Measurements from ENCODE around the gene PGM2. TPM values are rescaled to one million over a fixed set of nuclear protein-coding genes. Genes with fewer than 3 reads are reported as not detected.

PGM2 gene
- total and polyA plus RNA-seq, 2 donors, result 20.5 to 46.2 TPM

DNA sequence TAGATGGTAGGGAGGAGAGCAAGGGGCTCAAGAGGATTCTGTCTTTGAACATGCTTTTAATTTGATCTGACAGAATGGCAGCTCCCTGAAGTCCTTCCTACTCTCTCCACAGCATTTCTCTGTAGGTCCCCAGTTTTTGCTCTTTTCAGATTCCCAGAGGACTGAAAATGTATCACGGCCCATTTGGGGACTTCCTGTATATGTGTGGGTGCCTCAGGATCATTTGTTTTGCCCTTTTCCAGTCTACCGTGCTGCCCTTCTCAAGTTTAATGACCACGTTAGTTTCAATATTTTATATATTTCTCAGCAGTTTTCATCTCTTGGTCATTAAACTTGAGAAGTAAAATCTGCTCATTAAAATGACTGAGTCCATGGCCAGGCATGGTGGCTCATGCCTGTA, 66.7 kb downstream of the PGM2 start:
- Histone ChIP-seq H3K4me3 (ENCODE audit: low read length in 2 of 2) (no peak overlapping the region), H3K36me3 (ENCODE audit: control insufficient read depth in 2 of 2, insufficient read depth in 2 of 2, low read length in 1 of 2) (no peaks in the 10 kb centered on the region), H3K9me3 (ENCODE audit: control insufficient read depth in 2 of 2, insufficient read depth in 1 of 2, low read length in 1 of 2) (no peaks in the 10 kb centered on the region), H3K27me3 (ENCODE audit: control insufficient read depth in 2 of 2, insufficient read depth in 1 of 2, low read length in 1 of 2) (peaks cover 2 to 16% of the 10 kb centered on the region in 2 donors), H3K4me1 (ENCODE audit: control insufficient read depth in 2 of 2, insufficient read depth in 2 of 2, low read length in 2 of 2) (peaks cover 11 to 21% of the 10 kb centered on the region in 2 donors), H3K27ac (ENCODE audit: low read depth in 1 of 2, low read length in 1 of 2) (no peak overlapping the region)
- 95% methylated on average over 3 of the region's 3 CpGs for WGBS
- DNase-seq (ENCODE audit: low read depth in 6 of 9, low spot score in 9 of 9), result no peak

DNA sequence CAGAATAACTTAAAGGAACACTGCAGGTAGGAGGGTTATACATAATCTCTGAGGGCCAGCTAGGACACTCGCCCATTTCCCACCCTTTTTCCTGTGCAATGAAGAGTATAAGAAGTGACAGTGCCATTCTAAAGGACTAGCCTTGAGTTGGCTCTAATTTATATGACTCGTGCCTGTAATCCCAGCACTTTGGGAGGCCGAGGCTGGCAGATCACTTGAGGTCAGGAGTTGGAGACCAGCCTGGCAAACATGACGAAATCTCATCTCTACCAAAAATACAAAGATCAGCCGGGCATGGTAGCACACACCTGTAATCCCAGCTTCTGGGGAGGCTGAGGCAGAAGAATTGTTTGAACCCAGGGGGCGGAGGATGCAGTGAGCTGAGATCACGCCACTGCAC, 68.8 kb downstream of the PGM2 start:
- Histone ChIP-seq H3K27ac (ENCODE audit: low read depth in 1 of 2, low read length in 1 of 2) (no peak overlapping the region), H3K4me1 (ENCODE audit: control insufficient read depth in 2 of 2, insufficient read depth in 2 of 2, low read length in 2 of 2) (peaks cover 11 to 18% of the 10 kb centered on the region in 2 donors), H3K36me3 (ENCODE audit: control insufficient read depth in 2 of 2, insufficient read depth in 2 of 2, low read length in 1 of 2) (peaks cover 0 to 1% of the 10 kb centered on the region in 2 donors), H3K27me3 (ENCODE audit: control insufficient read depth in 2 of 2, insufficient read depth in 1 of 2, low read length in 1 of 2) (peaks cover 0 to 7% of the 10 kb centered on the region in 2 donors), H3K4me3 (ENCODE audit: low read length in 2 of 2) (no peak overlapping the region), H3K9me3 (ENCODE audit: control insufficient read depth in 2 of 2, insufficient read depth in 1 of 2, low read length in 1 of 2) (no peaks in the 10 kb centered on the region)
- no peak for DNase-seq (ENCODE audit: low read depth in 6 of 9, low spot score in 9 of 9)
- WGBS, result 98% methylated on average over 7 of the region's 7 CpGs

DNA sequence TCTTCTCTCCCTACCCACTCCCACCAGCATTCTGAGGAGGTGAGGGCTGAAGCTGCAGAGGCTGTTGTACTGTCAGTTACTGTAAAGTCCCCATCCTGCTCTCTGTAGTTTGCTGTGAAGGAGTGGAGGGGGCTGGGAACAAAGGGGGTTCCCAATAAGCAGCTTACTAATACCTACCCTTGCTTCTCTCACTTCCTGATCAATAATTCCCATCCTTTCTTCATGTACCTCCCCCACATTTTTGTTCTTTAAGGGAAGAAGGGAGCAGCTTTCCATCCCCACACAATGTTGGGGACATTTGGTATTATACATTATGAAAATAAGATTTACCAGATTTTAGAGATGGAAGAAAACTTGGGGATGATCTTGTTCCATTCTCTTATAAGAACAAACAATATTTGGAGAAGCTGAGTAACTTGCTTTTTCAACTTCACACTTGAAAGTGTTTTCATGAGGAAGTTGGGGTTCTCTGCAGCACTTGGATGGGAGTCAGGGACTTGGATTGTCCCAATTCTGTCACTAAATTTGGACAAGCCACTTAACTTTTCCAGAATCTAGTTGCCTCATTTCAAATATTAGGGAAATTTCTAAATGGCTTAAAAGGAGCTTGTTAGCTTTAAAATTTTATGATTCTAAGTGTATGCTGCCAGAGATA, 69.8 kb downstream of the PGM2 start:
- no peaks in the 10 kb centered on the region for H3K9me3 ChIP-seq (ENCODE audit: control insufficient read depth in 2 of 2, insufficient read depth in 1 of 2, low read length in 1 of 2)
- no peak overlapping the region for H3K27ac ChIP-seq (ENCODE audit: low read depth in 1 of 2, low read length in 1 of 2)
- H3K36me3 ChIP-seq (ENCODE audit: control insufficient read depth in 2 of 2, insufficient read depth in 2 of 2, low read length in 1 of 2), result peaks cover 0 to 4% of the 10 kb centered on the region in 2 donors
- H3K27me3 ChIP-seq (ENCODE audit: control insufficient read depth in 2 of 2, insufficient read depth in 1 of 2, low read length in 1 of 2), result no peaks in the 10 kb centered on the region
- no peak overlapping the region for H3K4me3 ChIP-seq (ENCODE audit: low read length in 2 of 2)
- DNase-seq (ENCODE audit: low read depth in 6 of 9, low spot score in 9 of 9), result no peak
- H3K4me1 ChIP-seq (ENCODE audit: control insufficient read depth in 2 of 2, insufficient read depth in 2 of 2, low read length in 2 of 2), result peaks cover 11 to 12% of the 10 kb centered on the region in 2 donors

DNA sequence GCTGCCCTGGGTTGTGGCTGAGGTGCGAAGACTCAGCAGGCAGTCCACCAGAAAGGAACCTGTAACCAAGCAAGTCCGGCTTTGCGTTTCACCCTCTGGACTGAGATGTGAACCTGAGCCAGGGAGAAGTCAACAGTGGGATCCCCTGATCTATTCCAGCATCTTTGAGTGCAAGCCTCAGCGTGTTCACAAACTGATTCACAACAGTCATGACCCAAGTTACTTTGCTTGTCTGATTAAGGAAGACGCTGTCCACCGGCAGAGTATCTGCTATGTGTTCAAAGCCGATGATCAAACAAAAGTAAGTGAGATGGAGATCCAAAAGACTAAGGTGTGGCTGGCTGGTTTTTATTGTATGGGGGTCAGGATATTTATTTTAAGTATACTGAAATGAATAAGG, 75.7 kb downstream of the PGM2 start:
- no peaks in the 10 kb centered on the region for H3K4me1 ChIP-seq (ENCODE audit: control insufficient read depth in 2 of 2, insufficient read depth in 2 of 2, low read length in 2 of 2)
- H3K4me3 ChIP-seq (ENCODE audit: low read length in 2 of 2), result no peak overlapping the region
- no peaks in the 10 kb centered on the region for H3K9me3 ChIP-seq (ENCODE audit: control insufficient read depth in 2 of 2, insufficient read depth in 1 of 2, low read length in 1 of 2)
- H3K27ac ChIP-seq (ENCODE audit: low read depth in 1 of 2, low read length in 1 of 2), result no peak overlapping the region
- H3K36me3 ChIP-seq (ENCODE audit: control insufficient read depth in 2 of 2, insufficient read depth in 2 of 2, low read length in 1 of 2), result peaks cover 6 to 11% of the 10 kb centered on the region in 2 donors
- 94% methylated on average over 7 of the region's 7 CpGs for WGBS
- DNase-seq (ENCODE audit: low read depth in 6 of 9, low spot score in 9 of 9), result no peak
- H3K27me3 ChIP-seq (ENCODE audit: control insufficient read depth in 2 of 2, insufficient read depth in 1 of 2, low read length in 1 of 2), result no peaks in the 10 kb centered on the region

DNA sequence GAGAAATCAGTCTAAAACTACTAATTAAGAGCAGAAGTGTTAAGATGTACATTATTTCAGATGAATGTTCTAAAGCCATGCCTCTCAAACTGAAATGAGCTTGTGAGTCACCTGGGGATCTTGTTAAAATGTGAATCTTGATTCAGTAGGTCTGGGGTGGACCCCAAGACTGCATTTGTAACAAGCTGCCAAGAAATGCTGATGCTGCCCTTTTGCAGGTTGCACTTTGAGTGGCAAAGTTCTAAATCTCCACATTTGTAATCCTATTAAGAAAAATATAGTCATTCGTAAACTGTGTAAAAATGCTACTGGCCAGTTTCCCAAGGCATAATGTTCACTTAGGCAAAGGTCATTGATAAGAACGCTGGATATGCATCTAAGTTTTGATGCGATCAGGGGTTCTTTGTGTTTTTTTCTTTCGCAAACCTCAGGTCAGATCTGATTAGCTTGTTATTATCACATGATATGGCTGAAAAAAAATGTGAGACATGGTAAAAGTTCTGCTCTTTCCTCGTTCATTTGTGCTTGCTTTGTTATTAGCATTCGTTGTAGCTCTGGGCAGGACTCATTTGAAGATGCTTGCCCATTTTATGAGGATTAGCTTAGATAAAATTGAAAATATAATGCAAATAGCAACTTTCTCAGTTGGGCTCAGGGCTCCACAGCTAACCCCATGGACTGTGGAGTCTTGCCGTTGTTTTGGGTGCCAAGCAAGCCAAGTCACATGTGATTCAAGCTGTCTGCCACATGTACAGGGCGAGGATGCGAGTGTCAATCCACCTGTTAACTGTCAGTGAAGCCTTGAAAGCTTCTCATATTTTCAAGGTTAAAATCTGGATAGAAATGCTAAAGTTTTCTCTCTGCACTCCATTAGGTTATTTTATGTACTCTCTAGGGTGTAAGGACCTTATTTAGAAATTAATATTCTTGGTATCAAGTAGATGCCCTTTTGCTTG, 76.5 kb downstream of the PGM2 start:
- Histone ChIP-seq H3K9me3 (ENCODE audit: control insufficient read depth in 2 of 2, insufficient read depth in 1 of 2, low read length in 1 of 2) (no peaks in the 10 kb centered on the region), H3K27ac (ENCODE audit: low read depth in 1 of 2, low read length in 1 of 2) (no peak overlapping the region), H3K4me3 (ENCODE audit: low read length in 2 of 2) (no peak overlapping the region), H3K27me3 (ENCODE audit: control insufficient read depth in 2 of 2, insufficient read depth in 1 of 2, low read length in 1 of 2) (no peaks in the 10 kb centered on the region), H3K4me1 (ENCODE audit: control insufficient read depth in 2 of 2, insufficient read depth in 2 of 2, low read length in 2 of 2) (no peaks in the 10 kb centered on the region), H3K36me3 (ENCODE audit: control insufficient read depth in 2 of 2, insufficient read depth in 2 of 2, low read length in 1 of 2) (peaks cover 6 to 11% of the 10 kb centered on the region in 2 donors)
- 97% methylated on average over 9 of the region's 9 CpGs for WGBS
- no peak for DNase-seq (ENCODE audit: low read depth in 6 of 9, low spot score in 9 of 9)

DNA sequence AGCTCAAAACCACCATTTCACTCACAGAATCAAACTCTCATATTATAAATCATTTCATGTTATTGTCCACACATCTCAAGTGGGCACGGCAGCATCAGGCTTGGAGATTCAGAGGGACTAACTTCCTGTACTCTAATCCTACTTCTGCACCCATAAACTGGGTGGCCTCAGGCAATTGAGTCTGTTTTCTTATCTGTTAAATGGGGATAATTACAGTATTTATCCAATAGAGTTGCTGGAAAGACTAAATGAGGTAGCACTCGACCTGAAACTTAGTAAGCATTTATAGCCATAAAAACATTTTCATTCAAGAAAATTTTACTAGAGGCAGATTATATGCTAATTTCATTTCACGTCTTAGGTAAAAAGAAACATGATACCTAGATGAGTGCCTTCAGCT, 77.4 kb downstream of the PGM2 start:
- whole genome bisulfite sequencing, result 93% methylated on average over 3 of the region's 3 CpGs
- no peak for DNase-seq (ENCODE audit: low read depth in 6 of 9, low spot score in 9 of 9)
- H3K4me3 ChIP-seq (ENCODE audit: low read length in 2 of 2), result no peak overlapping the region
- H3K27me3 ChIP-seq (ENCODE audit: control insufficient read depth in 2 of 2, insufficient read depth in 1 of 2, low read length in 1 of 2), result no peaks in the 10 kb centered on the region
- H3K9me3 ChIP-seq (ENCODE audit: control insufficient read depth in 2 of 2, insufficient read depth in 1 of 2, low read length in 1 of 2), result no peaks in the 10 kb centered on the region
- H3K36me3 ChIP-seq (ENCODE audit: control insufficient read depth in 2 of 2, insufficient read depth in 2 of 2, low read length in 1 of 2), result peaks cover 6 to 11% of the 10 kb centered on the region in 2 donors
- no peak overlapping the region for H3K27ac ChIP-seq (ENCODE audit: low read depth in 1 of 2, low read length in 1 of 2)
- H3K4me1 ChIP-seq (ENCODE audit: control insufficient read depth in 2 of 2, insufficient read depth in 2 of 2, low read length in 2 of 2), result no peaks in the 10 kb centered on the region

DNA sequence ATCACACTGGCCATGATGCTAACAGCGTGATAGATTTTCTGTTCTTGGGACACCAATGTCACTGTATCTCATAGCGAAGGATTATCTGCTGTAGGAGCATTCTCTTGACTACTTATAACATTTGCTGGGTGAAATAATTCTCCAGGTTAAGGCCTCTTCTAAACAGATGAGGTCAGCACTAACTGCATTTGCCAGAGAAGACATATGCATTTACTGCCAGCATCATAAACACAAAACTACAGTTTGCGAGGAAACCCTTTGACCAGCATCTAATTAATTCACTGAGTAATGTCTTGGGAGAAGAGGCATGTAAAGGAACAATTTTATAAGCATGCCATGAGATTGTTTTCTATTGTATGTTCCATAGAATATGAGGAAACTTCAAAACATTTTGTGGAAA, 78.3 kb downstream of the PGM2 start:
- no peak overlapping the region for H3K4me3 ChIP-seq (ENCODE audit: low read length in 2 of 2)
- DNase-seq (ENCODE audit: low read depth in 6 of 9, low spot score in 9 of 9), result no peak
- H3K4me1 ChIP-seq (ENCODE audit: control insufficient read depth in 2 of 2, insufficient read depth in 2 of 2, low read length in 2 of 2), result no peaks in the 10 kb centered on the region
- H3K36me3 ChIP-seq (ENCODE audit: control insufficient read depth in 2 of 2, insufficient read depth in 2 of 2, low read length in 1 of 2), result peaks cover 6 to 11% of the 10 kb centered on the region in 2 donors
- no peaks in the 10 kb centered on the region for H3K9me3 ChIP-seq (ENCODE audit: control insufficient read depth in 2 of 2, insufficient read depth in 1 of 2, low read length in 1 of 2)
- H3K27me3 ChIP-seq (ENCODE audit: control insufficient read depth in 2 of 2, insufficient read depth in 1 of 2, low read length in 1 of 2), result no peaks in the 10 kb centered on the region
- WGBS, result over 99% methylated on average over 3 of the region's 3 CpGs
- H3K27ac ChIP-seq (ENCODE audit: low read depth in 1 of 2, low read length in 1 of 2), result no peak overlapping the region

DNA sequence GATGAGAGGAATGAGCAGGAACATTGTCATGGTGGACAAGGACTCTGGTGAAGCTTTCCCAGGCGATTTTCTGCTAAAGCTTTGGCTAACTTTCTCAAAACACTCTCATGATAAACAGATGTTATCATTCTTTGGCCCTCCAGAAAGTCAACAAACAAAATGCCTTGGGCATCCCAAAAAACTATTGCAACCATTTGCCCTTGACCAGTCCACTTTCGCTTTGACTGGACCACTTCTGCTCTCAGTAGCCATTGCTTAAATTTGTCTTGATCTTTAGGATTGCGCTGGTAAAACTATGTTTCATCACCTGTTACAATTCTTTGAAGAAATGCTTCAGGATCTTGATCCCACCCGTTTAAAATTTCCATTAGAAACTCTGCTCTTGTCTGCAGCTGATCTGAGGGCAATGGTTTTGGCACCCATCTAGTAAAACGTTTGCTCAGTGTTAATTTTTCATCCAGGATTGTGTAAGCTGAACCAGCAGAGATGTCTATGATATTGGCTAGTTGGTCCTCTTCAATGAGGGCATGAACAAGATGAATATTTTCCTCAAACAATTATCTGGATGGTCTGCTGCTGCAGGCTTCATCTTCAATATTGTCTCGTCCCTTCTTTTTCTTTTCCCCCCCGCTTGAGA, 79.2 kb downstream of the PGM2 start:
- Histone ChIP-seq H3K4me1 (ENCODE audit: control insufficient read depth in 2 of 2, insufficient read depth in 2 of 2, low read length in 2 of 2) (no peaks in the 10 kb centered on the region), H3K4me3 (ENCODE audit: low read length in 2 of 2) (no peak overlapping the region), H3K27ac (ENCODE audit: low read depth in 1 of 2, low read length in 1 of 2) (no peak overlapping the region), H3K27me3 (ENCODE audit: control insufficient read depth in 2 of 2, insufficient read depth in 1 of 2, low read length in 1 of 2) (no peaks in the 10 kb centered on the region), H3K36me3 (ENCODE audit: control insufficient read depth in 2 of 2, insufficient read depth in 2 of 2, low read length in 1 of 2) (peaks cover 6 to 8% of the 10 kb centered on the region in 2 donors), H3K9me3 (ENCODE audit: control insufficient read depth in 2 of 2, insufficient read depth in 1 of 2, low read length in 1 of 2) (no peaks in the 10 kb centered on the region)
- DNase-seq (ENCODE audit: low read depth in 6 of 9, low spot score in 9 of 9), result no peak
- 98% methylated on average over 7 of the region's 7 CpGs for WGBS

Data from thymus (tissue), 11 donors.